GM18507 (cell line): ENCODE data around the gene COMT.
A peak's percentile ranks its signal among the peaks of the same experiment; 100 is the strongest.

Experiments
- DNase-seq: peaks from one replicate; pipeline ENCODE4 v3.0.0; 2011; ENCODE audit warnings: low read depth; ENCODE audit not compliant: insufficient read length; ENCODE audit errors: extremely low spot score
- FAIRE-seq: peaks from 2 replicates; lab custom pipeline; 2011; peaks lifted over from hg19 to GRCh38; lab: Jason Lieb, UNC

COMT gene

GRCh38 chr22:19976671-19977070, 35.1 kb downstream of the COMT start:
- DNase-seq (no peak), FAIRE-seq (no peak)

GRCh38 chr22:19977296-19978243, 36.0 kb downstream of the COMT start:
- FAIRE-seq: no peak
- no peak for DNase-seq

GRCh38 chr22:19978748-19979147, 37.2 kb downstream of the COMT start:
- FAIRE-seq: no peak
- DNase-seq: no peak

- no peak for FAIRE-seq
- DNase-seq: no peak
These were observed 38.3 kb downstream of the COMT start for GRCh38 chr22:19979712-19980493.

GRCh38 chr22:19980766-19981165, 39.2 kb downstream of the COMT start:
- FAIRE-seq: no peak
- no peak for DNase-seq

GRCh38 chr22:19981171-19981960, 39.8 kb downstream of the COMT start:
- FAIRE-seq (no peak), DNase-seq (no peak)

- FAIRE-seq: no peak
These were observed 40.7 kb downstream of the COMT start for GRCh38 chr22:19981961-19982920.

GRCh38 chr22:19982991-19983578, 41.5 kb downstream of the COMT start:
- FAIRE-seq (no peak), DNase-seq (no peak)

More at GRCh38 chr22:19981961-19982920, 40.7 kb downstream of the COMT start:
- no peak for DNase-seq

GRCh38 chr22:19983741-19984140, 42.2 kb downstream of the COMT start:
- DNase-seq (no peak), FAIRE-seq (no peak)

- no peak for FAIRE-seq
- no peak for DNase-seq
These were observed 42.7 kb downstream of the COMT start for GRCh38 chr22:19984201-19984753.

GRCh38 chr22:19984851-19985811, 43.6 kb downstream of the COMT start:
- DNase-seq (no peak), FAIRE-seq (no peak)

GRCh38 chr22:19986011-19986409, 44.4 kb downstream of the COMT start:
- FAIRE-seq (no peak), DNase-seq (no peak)

GRCh38 chr22:19986410-19987341, 45.1 kb downstream of the COMT start:
- FAIRE-seq (no peak), DNase-seq (peak; percentile 92)

- FAIRE-seq (no peak), DNase-seq (no peak)
These were observed 46.1 kb downstream of the COMT start for GRCh38 chr22:19987394-19988306.

- no peak for DNase-seq
These were observed 46.8 kb downstream of the COMT start for GRCh38 chr22:19988331-19988808.

More at GRCh38 chr22:19988331-19988808, 46.8 kb downstream of the COMT start:
- FAIRE-seq: no peak
